Right renal cortex interstitium (tissue), 3 donors: ENCODE data around the gene APOL5. TPM values are rescaled to one million over a fixed set of nuclear protein-coding genes. Genes with fewer than 3 reads are reported as not detected.

ENCODE experiments used
- polyA plus RNA-seq, 3 donors: library from polyadenylated mRNA; unstranded; fragments of 120-200 nt; gene quantifications; one replicate each; pipeline ENCODE4 v1.2.1, GENCODE V29; 2013; ENCODE audit not compliant: insufficient read length in 3 of 3

APOL5 gene
- polyA plus RNA-seq, 3 donors = 0.17 TPM; not detected in 2

Other genes starting within 250 kb of the APOL5 start
- gene RASD2, start 177.0 kb upstream of the APOL5 start, polyA plus RNA-seq = 1 to 10 TPM; 1.6 to 1.8 (median 1.8) TPM
- gene MB, start 100.5 kb upstream of the APOL5 start, polyA plus RNA-seq = 1 to 10 TPM in 1 of 3 donors, under 1 TPM in 1, not detected in 1; 0.22 to 1.9 TPM
- 1 to 10 TPM; 4.1 to 4.3 (median 4.2) TPM for gene APOL6, start 69.4 kb upstream of the APOL5 start, polyA plus RNA-seq